SK-N-SH treated with all-trans-retinoic acid at 6 μM for 48 hours (cell line): Measurements from ENCODE around the gene ASB18.

ENCODE experiments used
- CREB5 ChIP-seq: fragments of 250-450 bp; sonication (Bioruptor Pico); IDR thresholded peaks from 2 replicates; pipeline ENCODE4 v1.5.1; 2020; ENCODE audit warnings: low read depth, mild to moderate bottlenecking, moderate library complexity
- ISL1 ChIP-seq: fragments of 250-450 bp; sonication (Bioruptor Pico); IDR thresholded peaks from 2 replicates; pipeline ENCODE4 v2.1.2; 2022; ENCODE audit warnings: mild to moderate bottlenecking, moderate library complexity
- OSR1 ChIP-seq: fragments of 250-450 bp; sonication (Bioruptor Pico); IDR thresholded peaks from 2 replicates; pipeline ENCODE4 v1.8.0; 2022; ENCODE audit warnings: moderate library complexity, mild to moderate bottlenecking, inconsistent platforms
- RARB ChIP-seq: fragments of 250-450 bp; sonication (Bioruptor Pico); IDR thresholded peaks from 2 replicates; pipeline ENCODE4 v1.8.0; 2021; ENCODE audit warnings: mild to moderate bottlenecking, moderate library complexity
- ZC3H10 ChIP-seq: fragments of 250-450 bp; sonication (Bioruptor Pico); IDR thresholded peaks from 2 replicates; pipeline ENCODE4 v1.5.1; 2021; ENCODE audit warnings: mild to moderate bottlenecking, moderate library complexity
- ZFP3 ChIP-seq: fragments of 250-450 bp; sonication (Bioruptor Pico); IDR thresholded peaks from 2 replicates; pipeline ENCODE4 v1.5.0; 2020; ENCODE audit warnings: mild to moderate bottlenecking, moderate library complexity
- ZFP30 ChIP-seq: fragments of 450-650 bp; formaldehyde crosslinking; IDR thresholded peaks from 2 replicates; pipeline ENCODE4 v1.5.0; 2022; ENCODE audit warnings: mild to moderate bottlenecking, moderate library complexity
- ZNF565 ChIP-seq: fragments of 450-650 bp; formaldehyde crosslinking; conservative IDR thresholded peaks from 2 replicates; pipeline ENCODE4 v1.5.0; 2020; ENCODE audit warnings: low read depth, mild to moderate bottlenecking, moderate library complexity
- TF ChIP-seq, protein P1 (sequence below): fragments of 250-450 bp; sonication (Bioruptor Pico); IDR thresholded peaks from 2 replicates; pipeline ENCODE4 v1.8.0; 2020; ENCODE audit warnings: mild to moderate bottlenecking, moderate library complexity, borderline replicate concordance
- TF ChIP-seq, protein P2 (sequence below): fragments of 250-450 bp; sonication (Bioruptor Pico); IDR thresholded peaks from 2 replicates; pipeline ENCODE4 v1.5.0; 2020; ENCODE audit warnings: mild to moderate bottlenecking, moderate library complexity

GRCh38 chr2:236195726-236196125, 68.5 kb downstream of the ASB18 start:
- TF ChIP-seq ZNF565 (CRISPR knock-in tag) (no peak), ZFP30 (no peak), ZFP3 (CRISPR knock-in tag) (no peak), ZC3H10 (no peak), ISL1 (CRISPR knock-in tag) (no peak), OSR1 (CRISPR knock-in tag) (no peak), RARB (no peak), CREB5 (CRISPR knock-in tag) (no peak)
- TF ChIP-seq, protein P1, sequence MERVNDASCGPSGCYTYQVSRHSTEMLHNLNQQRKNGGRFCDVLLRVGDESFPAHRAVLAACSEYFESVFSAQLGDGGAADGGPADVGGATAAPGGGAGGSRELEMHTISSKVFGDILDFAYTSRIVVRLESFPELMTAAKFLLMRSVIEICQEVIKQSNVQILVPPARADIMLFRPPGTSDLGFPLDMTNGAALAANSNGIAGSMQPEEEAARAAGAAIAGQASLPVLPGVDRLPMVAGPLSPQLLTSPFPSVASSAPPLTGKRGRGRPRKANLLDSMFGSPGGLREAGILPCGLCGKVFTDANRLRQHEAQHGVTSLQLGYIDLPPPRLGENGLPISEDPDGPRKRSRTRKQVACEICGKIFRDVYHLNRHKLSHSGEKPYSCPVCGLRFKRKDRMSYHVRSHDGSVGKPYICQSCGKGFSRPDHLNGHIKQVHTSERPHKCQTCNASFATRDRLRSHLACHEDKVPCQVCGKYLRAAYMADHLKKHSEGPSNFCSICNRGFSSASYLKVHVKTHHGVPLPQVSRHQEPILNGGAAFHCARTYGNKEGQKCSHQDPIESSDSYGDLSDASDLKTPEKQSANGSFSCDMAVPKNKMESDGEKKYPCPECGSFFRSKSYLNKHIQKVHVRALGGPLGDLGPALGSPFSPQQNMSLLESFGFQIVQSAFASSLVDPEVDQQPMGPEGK (CRISPR knock-in tag): no peak
- TF ChIP-seq, protein P2, sequence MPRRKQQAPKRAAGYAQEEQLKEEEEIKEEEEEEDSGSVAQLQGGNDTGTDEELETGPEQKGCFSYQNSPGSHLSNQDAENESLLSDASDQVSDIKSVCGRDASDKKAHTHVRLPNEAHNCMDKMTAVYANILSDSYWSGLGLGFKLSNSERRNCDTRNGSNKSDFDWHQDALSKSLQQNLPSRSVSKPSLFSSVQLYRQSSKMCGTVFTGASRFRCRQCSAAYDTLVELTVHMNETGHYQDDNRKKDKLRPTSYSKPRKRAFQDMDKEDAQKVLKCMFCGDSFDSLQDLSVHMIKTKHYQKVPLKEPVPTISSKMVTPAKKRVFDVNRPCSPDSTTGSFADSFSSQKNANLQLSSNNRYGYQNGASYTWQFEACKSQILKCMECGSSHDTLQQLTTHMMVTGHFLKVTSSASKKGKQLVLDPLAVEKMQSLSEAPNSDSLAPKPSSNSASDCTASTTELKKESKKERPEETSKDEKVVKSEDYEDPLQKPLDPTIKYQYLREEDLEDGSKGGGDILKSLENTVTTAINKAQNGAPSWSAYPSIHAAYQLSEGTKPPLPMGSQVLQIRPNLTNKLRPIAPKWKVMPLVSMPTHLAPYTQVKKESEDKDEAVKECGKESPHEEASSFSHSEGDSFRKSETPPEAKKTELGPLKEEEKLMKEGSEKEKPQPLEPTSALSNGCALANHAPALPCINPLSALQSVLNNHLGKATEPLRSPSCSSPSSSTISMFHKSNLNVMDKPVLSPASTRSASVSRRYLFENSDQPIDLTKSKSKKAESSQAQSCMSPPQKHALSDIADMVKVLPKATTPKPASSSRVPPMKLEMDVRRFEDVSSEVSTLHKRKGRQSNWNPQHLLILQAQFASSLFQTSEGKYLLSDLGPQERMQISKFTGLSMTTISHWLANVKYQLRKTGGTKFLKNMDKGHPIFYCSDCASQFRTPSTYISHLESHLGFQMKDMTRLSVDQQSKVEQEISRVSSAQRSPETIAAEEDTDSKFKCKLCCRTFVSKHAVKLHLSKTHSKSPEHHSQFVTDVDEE: no peak
